HG03469 (cell line): Measurements from ENCODE around the gene VTCN1.

Experiments
- ATAC-seq: cut with Tn5 transposase; IDR thresholded peaks from one replicate; pipeline ENCODE4 v1.9.1; 2021; ENCODE audit warnings: mild to moderate bottlenecking, moderate library complexity, moderate number of reproducible peaks; ENCODE audit not compliant: unreplicated experiment

Gene VTCN1

DNA sequence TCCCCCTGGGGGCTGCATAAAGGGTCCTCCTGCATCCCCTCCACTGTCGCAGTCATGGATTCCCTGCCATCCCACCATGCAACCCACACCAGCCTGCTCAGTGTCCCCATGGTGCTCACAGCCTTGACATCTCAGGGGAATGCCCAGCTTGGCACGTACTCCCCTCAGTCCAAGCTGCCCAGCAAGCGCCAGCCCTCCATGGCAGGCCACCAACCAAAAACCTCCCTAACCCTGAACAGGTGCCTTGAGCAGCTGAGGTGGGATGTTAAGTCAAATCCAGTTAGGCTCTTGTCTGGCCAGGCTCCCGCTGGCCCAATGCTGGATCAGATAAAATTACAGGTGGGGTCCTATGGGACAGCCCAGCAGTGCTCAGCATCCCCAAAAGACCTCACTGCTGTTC is 341 bp downstream of the VTCN1 start:
- ATAC-seq = no peak

DNA sequence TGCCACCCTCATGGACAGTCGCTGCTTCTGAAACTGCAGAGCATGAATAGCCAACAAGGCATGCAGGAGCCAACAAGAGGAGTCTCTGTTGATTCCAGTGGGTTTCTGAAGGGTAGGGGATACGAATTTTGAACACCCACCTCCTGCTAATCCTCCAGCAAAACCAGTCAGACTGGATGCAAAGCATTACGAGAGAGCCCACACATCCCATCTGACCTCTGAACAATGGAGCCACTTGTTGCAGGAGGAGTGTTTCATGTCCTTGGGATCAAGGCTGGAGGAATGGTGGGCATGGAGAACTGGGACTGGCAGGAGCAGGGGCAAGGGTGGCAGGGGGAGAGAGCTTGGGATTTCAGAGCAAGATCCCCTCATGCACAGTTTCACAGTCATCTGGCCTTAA is 1.6 kb downstream of the VTCN1 start:
- no peak for ATAC-seq

DNA sequence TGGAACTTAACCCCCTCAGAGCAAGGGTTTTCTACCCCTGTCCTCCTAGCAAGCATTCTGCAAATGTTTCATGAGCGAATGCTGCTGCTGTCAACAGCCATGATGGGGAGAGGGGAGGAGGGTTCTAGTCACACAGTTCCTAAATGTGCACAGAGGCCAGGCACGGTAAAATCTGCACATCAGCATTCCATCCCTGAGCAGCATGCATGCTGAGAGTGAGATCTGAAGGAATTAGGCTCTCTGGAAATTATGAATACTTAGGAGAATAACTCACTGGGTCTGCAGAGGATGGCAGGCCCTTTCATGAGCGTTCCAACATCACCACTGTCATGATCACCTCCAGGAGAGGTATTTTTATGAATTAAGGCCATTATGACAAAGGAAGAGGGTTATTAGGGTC is 2.1 kb downstream of the VTCN1 start:
- no peak for ATAC-seq

DNA sequence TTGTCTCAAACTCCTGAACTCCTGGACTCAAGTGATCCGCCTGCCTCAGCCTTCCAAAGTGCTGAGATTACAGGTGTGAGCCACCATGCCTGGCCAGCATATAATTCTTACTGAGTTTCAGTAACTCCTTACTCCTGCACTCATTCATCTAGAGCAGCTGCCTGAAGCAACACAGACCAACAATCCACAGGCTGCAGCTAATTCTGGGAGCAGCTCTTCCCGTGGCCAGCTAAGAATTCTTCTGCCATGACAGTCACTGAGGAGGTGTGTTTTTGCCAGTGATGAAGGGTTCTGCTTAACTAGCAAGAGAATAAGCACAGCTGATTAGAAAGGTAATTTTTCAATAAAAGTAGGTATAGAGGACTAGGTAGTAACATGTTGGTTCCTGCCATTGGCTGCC is 5.4 kb downstream of the VTCN1 start:
- no peak for ATAC-seq

DNA sequence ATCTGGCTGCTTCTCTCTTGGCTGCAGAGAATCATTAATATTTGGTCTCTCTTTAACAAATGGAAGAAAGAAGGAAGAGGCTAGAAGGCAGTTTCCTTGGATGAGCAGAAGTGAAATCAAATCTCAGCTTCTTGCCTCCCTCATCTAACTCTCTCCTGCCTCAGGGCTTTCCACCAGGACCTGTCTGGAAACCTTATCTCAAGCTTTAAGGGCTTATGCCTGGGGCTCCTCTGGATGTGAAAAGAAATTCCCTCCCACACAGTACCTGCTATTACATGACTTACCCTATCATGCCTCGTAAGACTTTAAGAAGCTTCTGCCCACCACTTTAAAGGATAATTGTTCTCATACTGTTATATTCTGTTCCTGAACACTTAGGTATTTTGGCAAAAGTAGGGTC is 8.9 kb downstream of the VTCN1 start:
- ATAC-seq = no peak

DNA sequence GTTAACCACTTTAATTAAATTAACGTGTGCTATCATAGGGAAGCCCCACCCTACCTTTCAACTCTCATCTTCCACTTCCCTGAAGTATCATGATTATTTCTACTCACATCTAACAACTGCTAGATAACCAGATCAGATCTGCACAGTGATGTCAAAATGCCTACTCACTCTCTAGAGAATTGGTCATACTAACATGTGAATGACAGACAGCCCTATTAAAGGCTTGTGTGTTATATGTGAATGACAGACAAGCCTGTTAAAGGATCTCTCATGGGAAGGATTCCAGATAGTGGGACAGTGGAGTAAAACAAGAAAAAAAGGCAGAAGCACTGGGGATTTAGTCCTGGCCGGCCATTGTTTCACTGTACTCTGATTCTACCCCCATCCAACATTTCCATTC is 12.6 kb downstream of the VTCN1 start:
- ATAC-seq = no peak

DNA sequence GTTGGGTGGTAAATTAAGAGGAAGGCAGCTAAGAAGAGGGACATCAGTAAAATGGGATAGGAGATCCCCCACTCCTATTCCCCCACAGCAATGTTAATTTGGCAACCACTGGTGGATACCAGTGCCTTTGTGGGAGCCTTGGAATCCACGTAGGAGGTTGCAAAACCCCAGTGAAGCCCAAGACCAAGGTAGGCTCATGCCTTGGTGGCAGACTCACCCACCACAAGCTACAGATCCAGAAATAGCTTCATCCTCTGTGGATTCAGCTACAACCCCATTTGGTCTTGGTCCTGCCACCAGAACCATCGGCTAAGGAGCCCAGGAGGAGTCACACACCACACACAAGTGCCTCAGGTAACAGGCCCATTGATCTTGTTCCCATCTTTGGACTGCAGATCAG is 21.0 kb downstream of the VTCN1 start:
- ATAC-seq = no peak

DNA sequence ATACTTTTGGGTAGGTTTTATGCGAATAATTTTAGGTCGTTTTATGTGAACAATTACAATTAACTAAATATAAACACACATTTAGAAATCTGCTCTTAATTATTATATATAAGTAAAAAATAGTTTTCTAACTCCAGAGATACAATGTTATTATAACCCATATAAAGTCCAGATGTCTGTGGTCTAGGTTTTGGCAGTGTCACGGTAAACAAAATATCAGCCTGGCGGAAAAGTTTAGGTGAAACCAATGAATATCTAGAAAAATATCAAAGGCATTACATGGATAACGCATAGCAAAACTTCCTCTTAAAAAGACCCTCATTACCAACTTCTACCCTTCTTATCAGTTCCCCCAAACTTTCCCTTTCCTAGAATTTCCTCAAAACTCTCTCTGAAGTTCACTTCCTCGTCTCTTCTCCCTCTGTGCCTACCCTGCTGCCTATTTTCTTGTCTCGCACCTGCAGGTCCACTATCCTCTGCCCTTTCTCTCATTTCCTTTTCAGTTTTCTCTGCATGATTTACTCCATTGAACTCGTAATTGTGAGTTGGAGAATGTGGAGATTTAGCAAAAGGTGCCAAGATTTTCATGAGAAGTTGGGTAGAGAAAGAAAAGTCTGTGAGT is 21.8 kb downstream of the VTCN1 start:
- ATAC-seq = no peak

DNA sequence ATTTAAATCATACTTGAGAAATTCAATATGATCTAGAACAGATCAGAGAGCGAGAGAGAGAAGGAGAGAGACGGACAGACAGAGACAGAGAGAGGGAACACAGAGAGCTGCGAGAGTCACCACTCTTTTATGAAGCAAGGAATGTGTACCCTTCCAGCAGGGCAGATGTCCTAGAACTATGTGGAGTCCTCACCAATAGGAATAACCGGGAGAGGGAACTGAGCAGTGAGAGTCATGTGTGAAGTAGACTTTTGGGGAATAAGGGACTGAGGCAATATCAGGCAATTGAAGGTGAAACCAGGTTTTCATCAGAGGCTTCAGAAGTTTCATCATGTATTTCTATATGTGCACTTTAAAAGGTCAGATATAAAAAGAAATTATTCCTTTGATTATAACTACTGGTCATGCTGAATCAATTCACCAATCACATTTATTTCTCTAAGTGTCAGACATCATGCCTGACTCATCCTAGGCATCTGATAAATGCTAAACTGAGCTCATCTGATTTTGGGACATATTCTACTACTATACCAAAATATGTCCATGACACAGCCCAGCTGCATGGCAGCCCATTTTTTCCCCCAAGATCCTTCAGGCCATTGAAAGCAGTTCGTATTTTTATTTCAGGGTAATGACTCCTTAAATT is 22.4 kb downstream of the VTCN1 start:
- no peak for ATAC-seq

DNA sequence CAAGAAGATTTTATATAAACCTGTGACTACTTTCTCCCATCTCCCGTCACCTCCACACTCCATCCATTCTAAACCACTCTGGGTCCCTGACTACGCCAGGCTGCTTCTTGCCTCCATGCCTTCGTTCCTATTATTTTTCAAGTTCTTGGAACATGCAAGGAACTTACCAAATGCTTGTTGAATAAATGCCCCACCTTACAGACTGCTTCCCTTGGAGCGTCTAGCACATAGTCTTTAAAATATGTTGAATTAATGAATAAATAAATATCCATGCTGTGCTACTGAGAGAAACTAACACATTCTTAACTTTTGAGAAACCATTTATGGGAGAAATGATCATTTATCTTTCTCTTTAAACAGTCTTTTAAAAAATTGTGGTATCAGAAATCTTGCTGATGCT is 27.6 kb downstream of the VTCN1 start:
- no peak for ATAC-seq

DNA sequence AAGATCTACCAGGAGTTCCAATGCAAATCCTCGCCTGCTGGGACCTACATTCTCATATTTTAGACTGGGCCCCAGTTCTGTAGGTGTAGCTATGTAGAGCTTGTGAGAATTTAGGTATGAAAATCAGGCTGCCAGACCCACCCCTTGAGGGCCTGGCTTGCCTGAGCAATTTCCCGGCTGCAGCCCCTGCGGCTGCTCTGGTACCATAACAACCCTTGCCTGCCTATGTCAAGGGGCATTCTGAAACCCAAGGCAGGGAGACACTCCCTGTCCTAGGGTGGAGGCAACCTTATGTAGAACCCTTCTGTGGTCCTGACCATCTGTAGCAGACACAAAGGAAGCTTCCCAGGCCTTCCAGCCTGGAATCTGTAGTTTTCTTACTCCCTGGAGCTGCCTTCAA is 28.4 kb downstream of the VTCN1 start:
- no peak for ATAC-seq

DNA sequence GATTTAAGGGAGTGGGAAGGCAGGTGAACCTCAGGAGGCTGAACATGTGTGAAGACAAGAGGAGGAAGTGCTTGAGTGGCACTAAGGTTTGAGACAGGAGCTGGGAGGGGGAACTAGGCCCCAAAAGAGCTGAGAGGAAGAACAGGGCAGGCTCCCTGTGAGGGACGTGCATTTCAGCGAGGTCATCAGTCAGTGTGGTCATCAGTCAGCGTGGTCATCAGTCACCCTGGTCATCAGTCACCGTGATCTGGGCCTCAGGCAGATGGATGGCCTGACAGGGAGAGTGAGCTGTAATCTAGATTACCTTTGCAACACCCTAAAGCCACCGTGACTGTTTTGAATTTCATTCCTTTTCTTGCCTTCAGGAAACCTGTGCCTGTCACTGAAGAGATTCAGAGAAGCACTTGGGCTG is 29.1 kb downstream of the VTCN1 start:
- no peak for ATAC-seq

DNA sequence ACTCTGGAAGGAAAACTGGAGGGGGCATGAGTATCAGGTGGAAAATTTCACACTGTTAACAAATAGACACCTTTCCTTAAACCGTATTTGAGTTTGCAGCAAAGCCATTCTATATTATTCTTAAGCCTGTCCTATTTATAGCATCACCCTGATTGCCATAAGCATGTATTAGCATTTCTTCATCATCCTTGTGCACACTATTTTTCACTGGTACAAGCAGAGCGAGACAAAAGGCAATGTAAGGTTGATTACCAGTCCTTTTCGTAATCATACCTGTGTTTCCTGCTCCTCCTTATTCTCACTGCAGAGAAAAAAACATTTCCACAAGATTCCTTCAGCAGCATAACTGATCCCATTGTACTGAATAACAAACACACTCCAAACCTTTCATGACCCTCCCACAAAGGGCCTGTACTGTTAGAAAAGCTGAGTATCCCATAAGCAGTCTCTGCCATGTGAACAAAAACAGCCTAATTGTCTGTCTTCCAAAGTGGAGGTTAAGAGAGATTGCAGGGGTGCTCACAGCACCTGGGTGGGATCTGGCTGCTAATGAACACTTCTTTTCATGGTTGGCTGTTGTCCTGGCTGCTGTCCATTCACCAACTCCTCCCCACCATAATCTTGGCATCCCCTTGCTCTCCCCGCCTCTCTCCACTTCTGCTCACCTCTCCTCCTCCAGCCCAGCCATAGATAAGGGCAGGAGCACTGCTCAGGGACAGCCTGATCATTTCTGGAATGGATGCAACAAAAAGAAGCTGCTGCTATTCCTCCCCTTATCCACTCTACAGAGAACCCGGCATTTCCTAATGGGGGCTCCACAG is 30.4 kb downstream of the VTCN1 start:
- ATAC-seq = no peak

DNA sequence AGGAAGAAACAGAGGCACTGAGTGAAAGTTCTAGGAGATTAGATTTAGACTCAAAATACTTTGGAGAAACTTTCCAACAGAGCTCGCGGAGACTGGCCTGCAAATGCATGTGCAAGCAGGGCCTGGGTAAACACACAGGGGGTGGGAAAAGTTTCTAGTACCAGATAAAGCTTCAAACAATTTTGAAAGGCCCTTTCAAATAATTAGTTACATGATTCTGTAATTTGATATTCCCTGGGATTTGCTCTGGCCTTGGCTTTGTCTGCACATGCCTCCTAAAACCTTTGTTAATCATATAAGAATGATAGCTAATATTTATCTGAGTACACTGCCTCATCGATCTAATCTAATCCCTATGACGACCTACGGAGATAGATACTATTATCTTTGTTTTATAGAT is 31.3 kb downstream of the VTCN1 start:
- ATAC-seq = no peak

DNA sequence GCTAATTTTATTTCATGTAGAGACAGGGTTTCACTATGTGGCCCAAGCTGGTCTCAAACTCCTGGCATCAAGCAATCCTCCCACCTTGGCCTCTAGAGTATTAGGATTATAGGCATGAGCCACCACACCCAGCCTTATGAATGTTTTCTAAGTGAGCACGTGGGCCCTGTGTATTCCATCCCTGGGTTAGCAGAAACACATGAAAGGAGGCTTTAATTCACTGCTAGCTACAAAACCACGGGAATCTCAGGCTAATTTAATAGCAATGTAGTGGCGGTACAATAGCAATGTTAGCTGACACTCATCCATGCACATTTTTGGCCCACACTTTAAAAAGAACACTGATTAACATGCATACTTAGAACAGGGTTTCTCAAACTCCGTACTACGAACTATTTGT is 32.0 kb downstream of the VTCN1 start:
- no peak for ATAC-seq

DNA sequence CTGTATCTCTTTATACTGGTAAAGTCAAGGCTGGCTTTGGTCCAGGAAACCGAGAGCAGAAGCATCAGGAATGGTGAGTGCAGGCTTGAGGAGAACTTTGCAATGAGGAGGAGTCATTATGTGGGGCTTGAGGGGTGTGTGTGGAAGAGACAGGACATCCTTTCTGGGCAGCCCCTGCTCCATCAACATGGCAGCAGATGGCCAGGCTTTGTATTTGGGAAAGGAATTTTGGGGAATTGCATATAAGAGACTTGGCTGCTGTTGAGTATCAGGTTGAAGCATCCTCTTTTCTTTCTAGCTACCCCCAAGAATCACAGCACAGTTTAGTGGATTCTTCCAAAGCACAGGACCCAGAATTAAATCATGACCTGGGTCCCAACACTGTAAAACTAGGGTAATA is 33.4 kb downstream of the VTCN1 start:
- ATAC-seq = no peak

DNA sequence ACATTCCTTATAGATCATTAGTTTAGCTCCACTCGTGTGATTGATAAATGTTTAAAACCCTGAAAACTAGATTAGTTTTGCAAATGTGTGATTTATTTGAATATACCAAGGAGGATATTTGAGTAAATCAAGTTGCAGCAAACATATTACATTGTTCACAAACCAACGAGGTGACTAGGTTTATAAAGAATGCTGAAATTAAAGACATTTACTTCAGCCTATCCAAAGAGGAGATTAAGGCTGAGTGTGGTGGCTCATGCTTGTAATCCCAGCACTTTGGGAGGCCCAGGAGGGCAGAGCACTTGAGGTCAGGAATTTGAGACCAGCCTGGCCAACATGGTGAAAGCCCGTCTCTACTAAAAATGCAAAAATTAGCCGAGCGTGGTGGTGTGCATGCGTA is 34.1 kb downstream of the VTCN1 start:
- ATAC-seq = no peak

DNA sequence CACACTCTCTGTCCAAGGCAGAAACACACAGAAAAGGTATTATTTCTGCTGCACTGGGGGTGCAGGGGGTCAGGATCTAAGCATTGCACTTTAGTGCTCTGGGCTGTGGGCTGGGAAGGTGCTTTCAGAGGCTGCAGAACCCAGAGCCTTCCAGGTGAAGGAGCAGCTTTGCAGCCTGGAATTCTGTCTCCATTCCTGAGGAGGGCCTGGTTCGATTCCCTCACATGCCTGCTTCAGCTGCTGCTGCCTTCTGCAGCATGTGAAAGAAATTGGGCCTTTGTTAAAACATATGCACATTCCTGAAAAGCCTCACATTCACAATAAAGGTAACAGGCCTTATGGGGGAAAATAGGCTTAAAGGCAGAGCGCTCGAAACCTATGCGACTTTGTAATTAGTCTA is 35.9 kb downstream of the VTCN1 start:
- ATAC-seq = no peak

DNA sequence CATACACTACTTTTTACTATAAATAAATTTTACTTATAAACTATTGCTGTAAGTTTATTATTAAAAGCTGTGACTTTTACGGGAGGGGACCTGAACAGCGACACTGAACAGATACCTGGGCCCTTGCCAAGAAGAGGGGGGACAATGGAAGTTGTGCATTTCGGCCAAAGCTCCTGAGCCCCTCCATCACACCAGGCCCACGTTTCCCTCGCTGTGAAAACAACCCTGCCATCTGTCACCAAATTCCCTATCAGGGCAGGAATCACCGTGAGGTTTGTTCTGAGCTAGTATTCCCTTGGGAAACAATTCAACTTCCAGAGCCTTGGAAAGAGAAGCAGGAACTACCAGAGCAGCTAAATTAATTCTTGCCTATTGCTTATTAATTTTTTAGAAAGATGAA is 37.0 kb downstream of the VTCN1 start:
- ATAC-seq = no peak

DNA sequence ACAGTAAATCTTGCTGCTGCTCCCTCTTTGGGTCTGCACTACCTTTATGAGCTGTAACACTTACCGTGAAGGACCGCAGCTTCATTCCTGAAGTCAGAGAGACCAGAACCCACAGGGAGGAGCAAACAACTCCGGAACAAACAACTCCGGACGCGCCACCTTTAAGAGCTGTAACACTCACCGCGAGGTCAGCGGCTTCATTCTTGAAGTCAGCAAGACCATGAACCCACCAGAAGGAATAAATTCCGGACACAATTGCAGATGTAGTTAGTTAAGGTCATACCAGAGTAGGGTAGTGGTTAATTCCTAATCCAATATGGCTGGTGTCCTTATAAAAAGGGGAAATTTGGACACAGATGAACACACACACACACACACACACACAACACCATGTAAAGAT is 37.7 kb downstream of the VTCN1 start:
- ATAC-seq = no peak

DNA sequence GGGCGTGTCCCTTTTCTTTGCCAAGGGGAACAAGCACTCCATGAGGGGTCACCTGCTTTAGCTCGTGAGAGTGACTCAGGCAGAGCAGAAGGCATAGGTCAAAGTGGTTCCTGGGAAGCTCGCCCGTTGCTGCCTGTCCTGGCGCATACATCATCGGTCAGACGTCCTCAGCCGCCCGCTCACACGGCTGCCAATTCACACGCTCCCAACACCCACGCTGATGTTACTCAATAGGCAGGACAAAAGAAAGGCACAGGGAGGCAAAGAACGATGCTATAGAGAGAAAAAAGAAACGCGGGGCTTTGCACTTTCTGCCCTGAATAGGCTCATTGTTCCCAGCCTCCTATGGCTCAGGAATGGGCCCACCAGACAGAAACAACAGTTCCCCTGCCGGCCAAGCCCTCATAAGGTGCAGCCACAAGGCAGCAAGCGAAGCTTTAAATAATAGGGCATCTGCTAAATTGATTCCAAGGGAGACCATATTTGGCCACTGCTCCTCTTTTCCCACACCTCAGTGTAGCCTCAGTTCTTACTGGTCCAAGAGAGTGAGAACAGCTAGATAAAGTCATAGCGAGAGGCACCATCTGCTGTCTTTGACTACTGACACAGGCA is 38.7 kb downstream of the VTCN1 start:
- ATAC-seq = no peak
